ENCODE measurements around the gene XCR1.

The XCR1 gene

GRCh38 chr3:45981346-45982074 lies 45.8 kb downstream of the XCR1 start:
- no peak for DNase-seq

- DNase-seq: no peak
These were observed 46.5 kb downstream of the XCR1 start for GRCh38 chr3:45980819-45981218.

- no peak for DNase-seq
These were observed 47.0 kb downstream of the XCR1 start for GRCh38 chr3:45980229-45980813.

GRCh38 chr3:45979378-45979777 lies 47.9 kb downstream of the XCR1 start:
- DNase-seq: no peak

- DNase-seq: no peak
These were observed 49.1 kb downstream of the XCR1 start for GRCh38 chr3:45978006-45978761.

- no peak for DNase-seq
These were observed 50.8 kb downstream of the XCR1 start for GRCh38 chr3:45976191-45977091.

- DNase-seq: no peak
These were observed 51.6 kb downstream of the XCR1 start for GRCh38 chr3:45975686-45976085.

GRCh38 chr3:45974686-45975085 lies 52.6 kb downstream of the XCR1 start:
- DNase-seq: no peak

GRCh38 chr3:45972534-45973402 lies 54.5 kb downstream of the XCR1 start:
- no peak for DNase-seq

- no peak for DNase-seq
These were observed 57.3 kb downstream of the XCR1 start for GRCh38 chr3:45969953-45970352.

- no peak for DNase-seq
These were observed 58.2 kb downstream of the XCR1 start for GRCh38 chr3:45969116-45969515.

- no peak for DNase-seq
These were observed 58.6 kb downstream of the XCR1 start for GRCh38 chr3:45968706-45969105.

- DNase-seq: no peak
These were observed 59.1 kb downstream of the XCR1 start for GRCh38 chr3:45968149-45968548.

GRCh38 chr3:45967724-45968123 lies 59.6 kb downstream of the XCR1 start:
- DNase-seq: no peak

Data from NCI-H1092 treated with DMSO at 0.1 percent for 48 hours (cell line).